ENCODE results near the gene PARD3B.

GRCh38 chr2:205483095-205483494 lies 937.8 kb downstream of the PARD3B start:
- TF ChIP-seq, protein P1, sequence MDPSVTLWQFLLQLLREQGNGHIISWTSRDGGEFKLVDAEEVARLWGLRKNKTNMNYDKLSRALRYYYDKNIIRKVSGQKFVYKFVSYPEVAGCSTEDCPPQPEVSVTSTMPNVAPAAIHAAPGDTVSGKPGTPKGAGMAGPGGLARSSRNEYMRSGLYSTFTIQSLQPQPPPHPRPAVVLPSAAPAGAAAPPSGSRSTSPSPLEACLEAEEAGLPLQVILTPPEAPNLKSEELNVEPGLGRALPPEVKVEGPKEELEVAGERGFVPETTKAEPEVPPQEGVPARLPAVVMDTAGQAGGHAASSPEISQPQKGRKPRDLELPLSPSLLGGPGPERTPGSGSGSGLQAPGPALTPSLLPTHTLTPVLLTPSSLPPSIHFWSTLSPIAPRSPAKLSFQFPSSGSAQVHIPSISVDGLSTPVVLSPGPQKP (IDR thresholded peaks at IDR 0.05; ENCODE audit: low read depth, low read length) = no peak
- TF ChIP-seq, protein P2, sequence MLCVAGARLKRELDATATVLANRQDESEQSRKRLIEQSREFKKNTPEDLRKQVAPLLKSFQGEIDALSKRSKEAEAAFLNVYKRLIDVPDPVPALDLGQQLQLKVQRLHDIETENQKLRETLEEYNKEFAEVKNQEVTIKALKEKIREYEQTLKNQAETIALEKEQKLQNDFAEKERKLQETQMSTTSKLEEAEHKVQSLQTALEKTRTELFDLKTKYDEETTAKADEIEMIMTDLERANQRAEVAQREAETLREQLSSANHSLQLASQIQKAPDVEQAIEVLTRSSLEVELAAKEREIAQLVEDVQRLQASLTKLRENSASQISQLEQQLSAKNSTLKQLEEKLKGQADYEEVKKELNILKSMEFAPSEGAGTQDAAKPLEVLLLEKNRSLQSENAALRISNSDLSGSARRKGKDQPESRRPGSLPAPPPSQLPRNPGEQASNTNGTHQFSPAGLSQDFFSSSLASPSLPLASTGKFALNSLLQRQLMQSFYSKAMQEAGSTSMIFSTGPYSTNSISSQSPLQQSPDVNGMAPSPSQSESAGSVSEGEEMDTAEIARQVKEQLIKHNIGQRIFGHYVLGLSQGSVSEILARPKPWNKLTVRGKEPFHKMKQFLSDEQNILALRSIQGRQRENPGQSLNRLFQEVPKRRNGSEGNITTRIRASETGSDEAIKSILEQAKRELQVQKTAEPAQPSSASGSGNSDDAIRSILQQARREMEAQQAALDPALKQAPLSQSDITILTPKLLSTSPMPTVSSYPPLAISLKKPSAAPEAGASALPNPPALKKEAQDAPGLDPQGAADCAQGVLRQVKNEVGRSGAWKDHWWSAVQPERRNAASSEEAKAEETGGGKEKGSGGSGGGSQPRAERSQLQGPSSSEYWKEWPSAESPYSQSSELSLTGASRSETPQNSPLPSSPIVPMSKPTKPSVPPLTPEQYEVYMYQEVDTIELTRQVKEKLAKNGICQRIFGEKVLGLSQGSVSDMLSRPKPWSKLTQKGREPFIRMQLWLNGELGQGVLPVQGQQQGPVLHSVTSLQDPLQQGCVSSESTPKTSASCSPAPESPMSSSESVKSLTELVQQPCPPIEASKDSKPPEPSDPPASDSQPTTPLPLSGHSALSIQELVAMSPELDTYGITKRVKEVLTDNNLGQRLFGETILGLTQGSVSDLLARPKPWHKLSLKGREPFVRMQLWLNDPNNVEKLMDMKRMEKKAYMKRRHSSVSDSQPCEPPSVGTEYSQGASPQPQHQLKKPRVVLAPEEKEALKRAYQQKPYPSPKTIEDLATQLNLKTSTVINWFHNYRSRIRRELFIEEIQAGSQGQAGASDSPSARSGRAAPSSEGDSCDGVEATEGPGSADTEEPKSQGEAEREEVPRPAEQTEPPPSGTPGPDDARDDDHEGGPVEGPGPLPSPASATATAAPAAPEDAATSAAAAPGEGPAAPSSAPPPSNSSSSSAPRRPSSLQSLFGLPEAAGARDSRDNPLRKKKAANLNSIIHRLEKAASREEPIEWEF (IDR thresholded peaks at IDR 0.05; ENCODE audit: insufficient replicate concordance, low read depth, low read length) = no peak
- TF ChIP-seq RAD21 (IDR thresholded peaks at IDR 0.05; ENCODE audit: insufficient read depth, low read depth, low read length) (no peak), IKZF1 (conservative IDR thresholded peaks at IDR 0.05) (no peak), CBX5 (IDR thresholded peaks at IDR 0.05; ENCODE audit: low read depth) (no peak), CTCF (IDR thresholded peaks at IDR 0.05 in 2 of 3, conservative IDR thresholded peaks at IDR 0.05 in 1 of 3; ENCODE audit: control insufficient read depth in 2 of 3, extremely low read depth in 1 of 3, insufficient read depth in 1 of 3, low read depth in 3 of 3, low read length in 3 of 3) (no peak), SUZ12 (IDR thresholded peaks at IDR 0.05; ENCODE audit: unreplicated experiment) (no peak), ZZZ3 (IDR thresholded peaks at IDR 0.05; ENCODE audit: control insufficient read depth, insufficient read length, low read depth) (no peak), NFXL1 (IDR thresholded peaks at IDR 0.05; ENCODE audit: borderline replicate concordance) (no peak), SMAD1 (IDR thresholded peaks at IDR 0.05; ENCODE audit: low read depth, partially characterized antibody) (no peak)
